Testis (tissue), 3 donors: ENCODE measurements around the gene PAQR4. TPM values are rescaled to one million over a fixed set of nuclear protein-coding genes. Genes with fewer than 3 reads are reported as not detected.
"Not testable (repeated sequence)": the region's sequence is repeated elsewhere in the genome, so short reads cannot be mapped to it uniquely, and the experiment has no call there.

Experiments
- DNase-seq: peaks from one replicate; pipeline ENCODE4 v3.0.0-alpha.2; 2019
- H3K27ac ChIP-seq, 2 donors: fragments of 200-600 bp; sonication (generic); one replicate each; pipeline ENCODE4 v1.5.1; 2019
- H3K27me3 ChIP-seq: fragments of 200-600 bp; sonication (generic); one replicate; pipeline ENCODE4 v1.5.1; 2019
- H3K36me3 ChIP-seq: fragments of 200-600 bp; sonication (generic); one replicate; pipeline ENCODE4 v1.5.1; 2017; ENCODE audit warnings: low read depth; ENCODE audit errors: missing control alignments
- H3K4me1 ChIP-seq: fragments of 200-600 bp; sonication (generic); one replicate; pipeline ENCODE4 v1.5.1; 2019
- H3K4me3 ChIP-seq, 2 donors: fragments of 200-600 bp; sonication (generic); one replicate each; pipeline ENCODE4 v1.5.1; 2017 to 2019
- H3K9me3 ChIP-seq: fragments of 200-600 bp; sonication (generic); one replicate; pipeline ENCODE4 v1.5.1; 2017
- CTCF ChIP-seq, 3 experiments: fragments of 450-650 bp in 2 of 3; fragments of 200-600 bp in 1 of 3; sonication (generic) in 1 of 3; IDR thresholded peaks; one replicate each; pipeline ENCODE4 v1.5.1; 2016 to 2019; ENCODE audit warnings: antibody characterized with exemption in 3 of 3, mild to moderate bottlenecking in 2 of 3, moderate library complexity in 1 of 3
- POLR2A ChIP-seq: fragments of 450-650 bp; IDR thresholded peaks from one replicate; pipeline ENCODE4 v1.6.1; 2017; ENCODE audit warnings: antibody characterized with exemption, mild to moderate bottlenecking, moderate library complexity
- WGBS, 2 donors: methylation state at CpG; one replicate each; pipeline ENCODE4 v1.1.5; 2018; 5-methylcytosine and 5-hydroxymethylcytosine counted together
- intact Hi-C: fragments of 100-400 bp; cut with DNase I; formaldehyde crosslinking; loops from one replicate; pipeline ENCODE4 v1.15.1; 2023; ENCODE audit warnings: low total_unique reads
- polyA plus RNA-seq: library from polyadenylated mRNA; stranded (reverse); fragments of 350-450 nt; fragmentation: Illumina TruSeq; extraction: RNeasy Lipid Tissue Mini Kit (QIAGEN cat#74804); gene quantifications from one replicate; pipeline ENCODE4 v1.2.3, GENCODE V29; 2014; ENCODE audit warnings: low read depth, low replicate concordance; ENCODE audit not compliant: insufficient read depth
- total RNA-seq, 2 donors: library from RNA; depleted of rRNA; stranded (reverse); fragments of >200 nt; gene quantifications; one replicate each; pipeline ENCODE4 v1.2.3, GENCODE V29; 2016

The PAQR4 gene
- total and polyA plus RNA-seq, 3 donors from 2014 or later, result 6.2 to 7.1 (median 6.4) TPM

DNA sequence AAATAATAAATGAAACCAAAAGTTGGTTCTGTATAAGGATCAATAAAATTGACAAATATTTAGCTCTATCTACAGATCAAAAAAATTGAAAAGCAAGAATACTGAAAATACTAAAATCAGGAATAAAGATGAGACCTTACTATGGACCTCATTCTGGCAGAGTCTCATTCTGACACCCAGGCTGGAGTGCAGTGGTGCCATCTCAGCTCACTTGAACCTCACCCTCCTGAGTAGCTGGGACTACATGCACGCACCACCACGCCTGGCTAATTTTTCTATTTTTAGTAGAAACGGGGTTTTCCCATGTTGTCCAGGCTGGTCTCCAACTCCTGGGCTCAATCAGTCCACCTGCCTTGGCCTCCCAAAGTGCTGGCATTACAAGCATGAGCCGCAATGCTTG lies 27.1 kb upstream of the PAQR4 start:
- intact Hi-C loops, result no loop called here
- Histone ChIP-seq H3K27ac (no peak overlapping the region), H3K27me3 (no peaks in the 10 kb centered on the region), H3K4me1 (no peaks in the 10 kb centered on the region), H3K4me3 (no peak overlapping the region), H3K9me3 (no peaks in the 10 kb centered on the region), H3K36me3 (no peaks in the 10 kb centered on the region)
- WGBS, 2 donors, result 87 to 88% methylated on average over 4 of the region's 4 CpGs
- no peak for DNase-seq
- TF ChIP-seq CTCF (IDR thresholded peaks at IDR 0.05), result no peak
- TF ChIP-seq POLR2A, result no peak

GRCh38 chr16:2943716-2944115 lies 25.4 kb upstream of the PAQR4 start:
- H3K27ac ChIP-seq, H3K27me3 ChIP-seq, DNase-seq, intact Hi-C loops, H3K36me3 ChIP-seq, H3K4me3 ChIP-seq, H3K4me1 ChIP-seq, H3K9me3 ChIP-seq: not testable (repeated sequence)
- WGBS, 2 donors, result 82 to 93% methylated on average over 12 of the region's 12 CpGs

- H3K27me3 ChIP-seq, result no peaks in the 10 kb centered on the region
- TF ChIP-seq POLR2A, result no peak
- no peak for TF ChIP-seq CTCF (IDR thresholded peaks at IDR 0.05)
- intact Hi-C loops, result no loop called here
- no peak overlapping the region for H3K27ac ChIP-seq
- no peaks in the 10 kb centered on the region for H3K9me3 ChIP-seq
- WGBS, 2 donors, result 94 to 97% methylated on average over 4 of the region's 4 CpGs
- H3K4me1 ChIP-seq, result no peaks in the 10 kb centered on the region
- no peak for DNase-seq
- H3K36me3 ChIP-seq, result no peaks in the 10 kb centered on the region
- H3K4me3 ChIP-seq, result no peak overlapping the region
Observed at GRCh38 chr16:2946649-2947048, 22.5 kb upstream of the PAQR4 start.

- Histone ChIP-seq H3K4me3 (no peak overlapping the region), H3K4me1 (no peaks in the 10 kb centered on the region), H3K9me3 (no peaks in the 10 kb centered on the region), H3K36me3 (no peaks in the 10 kb centered on the region), H3K27me3 (no peaks in the 10 kb centered on the region), H3K27ac (no peak overlapping the region)
- WGBS, 2 donors, result 86 to 87% methylated on average over 19 to 36 of the region's 36 CpGs
- TF ChIP-seq CTCF (IDR thresholded peaks at IDR 0.05) (no peak), POLR2A (no peak)
- intact Hi-C loops, result no loop called here
- DNase-seq, result no peak
Observed at GRCh38 chr16:2948807-2949704, 20.1 kb upstream of the PAQR4 start.

DNA sequence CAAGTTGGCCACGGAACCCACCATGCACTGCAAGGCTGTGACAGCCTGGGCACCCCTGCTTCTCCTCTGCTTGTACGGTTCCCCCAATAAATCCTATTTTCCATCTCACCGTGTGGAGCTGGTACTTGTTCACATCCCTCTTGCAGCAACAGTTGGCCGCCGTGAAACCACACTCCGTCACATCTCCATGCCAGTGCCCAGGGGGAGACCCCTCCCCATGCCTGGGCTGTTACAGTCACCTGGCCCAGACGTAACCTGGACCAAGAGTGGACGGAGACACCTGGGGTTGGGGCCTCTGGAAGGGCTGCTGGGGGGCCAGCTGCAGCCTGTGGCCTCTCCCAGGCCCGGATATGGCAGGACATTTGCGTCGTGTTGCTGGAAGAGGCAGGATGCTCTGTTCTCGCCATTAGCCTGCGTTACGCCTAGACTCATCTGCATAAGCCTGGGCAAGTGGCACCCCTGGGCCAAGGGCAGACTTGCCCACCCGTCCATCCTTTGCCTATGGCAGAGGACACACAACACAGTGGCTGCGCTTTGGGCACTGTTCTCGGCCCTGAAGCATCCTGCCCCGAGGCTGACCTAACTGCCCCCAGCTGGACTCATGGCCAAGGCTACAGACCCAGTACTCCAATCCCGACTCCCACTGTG lies 19.3 kb upstream of the PAQR4 start:
- no peak overlapping the region for H3K27ac ChIP-seq
- H3K36me3 ChIP-seq, result no peaks in the 10 kb centered on the region
- no peak overlapping the region for H3K4me3 ChIP-seq
- H3K27me3 ChIP-seq, result no peaks in the 10 kb centered on the region
- intact Hi-C loops, result no loop called here
- no peaks in the 10 kb centered on the region for H3K9me3 ChIP-seq
- H3K4me1 ChIP-seq, result no peaks in the 10 kb centered on the region
- TF ChIP-seq POLR2A (no peak), CTCF (IDR thresholded peaks at IDR 0.05) (no peak)
- WGBS, 2 donors, result 87 to 91% methylated on average over 11 to 19 of the region's 19 CpGs
- no peak for DNase-seq
